CD4-positive, alpha-beta T cell treated with Interleukin-6 at 100 ng/mL for 8 hours (primary cell): ENCODE measurements around the gene GPR150.
"Not testable (repeated sequence)": the region's sequence is repeated elsewhere in the genome, so short reads cannot be mapped to it uniquely, and the experiment has no call there.

Experiments
- DNase-seq: peaks from one replicate; pipeline ENCODE4 v3.0.0-alpha.2; 2020; ENCODE audit warnings: mixed read lengths, low spot score

Gene GPR150

DNA sequence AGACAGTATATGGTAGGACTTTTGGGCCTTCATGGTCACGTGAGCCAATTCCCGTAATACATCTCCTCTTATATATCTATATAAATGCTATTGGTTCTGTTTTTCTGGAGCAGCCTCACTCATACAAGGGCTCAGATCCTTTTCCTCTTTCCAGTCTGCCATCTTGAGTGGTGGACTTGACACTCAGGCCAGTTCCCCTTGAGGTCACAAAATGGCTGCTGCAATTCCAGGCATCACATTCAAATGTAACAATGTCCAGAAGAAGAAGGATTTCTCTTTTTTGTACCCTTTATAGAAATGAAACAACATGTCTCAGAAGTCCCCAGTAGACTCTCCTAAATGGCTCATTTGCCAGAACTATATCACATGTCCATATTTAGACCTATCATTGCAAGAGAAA is 4.5 kb downstream of the GPR150 start:
- no peak for DNase-seq

DNA sequence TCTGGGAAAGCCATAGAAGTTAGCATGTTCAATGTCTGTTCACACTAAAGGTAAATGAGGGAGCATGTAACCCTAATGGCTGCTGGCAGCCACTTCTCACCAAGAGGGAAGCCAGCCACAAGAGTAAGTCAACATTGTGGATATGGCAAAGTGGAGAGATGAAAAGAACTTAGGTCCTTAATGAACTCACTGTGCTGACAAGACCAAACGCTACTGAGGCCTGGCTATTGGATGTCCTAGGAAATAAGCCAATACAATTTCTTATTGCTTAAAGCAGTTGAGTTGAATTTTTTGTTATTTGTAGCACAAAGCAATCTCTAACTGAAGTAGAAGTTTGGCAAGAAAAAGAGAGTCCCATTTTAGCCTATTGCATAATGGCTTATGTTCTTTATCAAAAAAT is 6.8 kb downstream of the GPR150 start:
- DNase-seq, result no peak

GRCh38 chr5:95627971-95628810 is 8.3 kb downstream of the GPR150 start:
- no peak for DNase-seq

DNA sequence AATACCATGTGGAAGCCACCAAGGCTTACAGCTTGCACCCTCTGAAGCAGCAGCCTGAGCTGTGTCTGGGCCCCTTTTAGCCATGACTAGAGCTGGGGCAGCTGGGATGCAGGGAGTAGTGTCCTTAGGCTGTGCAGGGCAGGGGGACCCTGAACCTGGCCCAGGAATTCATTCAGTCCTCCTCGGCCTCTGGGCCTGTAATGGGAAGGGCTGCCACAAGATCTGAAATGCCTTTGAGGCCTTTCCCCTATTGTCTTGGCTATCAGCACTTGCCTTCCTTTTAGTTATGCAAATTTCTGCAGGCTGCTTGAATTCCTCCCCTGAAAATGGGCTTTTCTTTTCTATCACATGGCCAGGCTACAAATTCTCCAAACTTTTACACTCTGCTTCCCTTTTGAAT is 9.0 kb downstream of the GPR150 start:
- DNase-seq, result no peak

DNA sequence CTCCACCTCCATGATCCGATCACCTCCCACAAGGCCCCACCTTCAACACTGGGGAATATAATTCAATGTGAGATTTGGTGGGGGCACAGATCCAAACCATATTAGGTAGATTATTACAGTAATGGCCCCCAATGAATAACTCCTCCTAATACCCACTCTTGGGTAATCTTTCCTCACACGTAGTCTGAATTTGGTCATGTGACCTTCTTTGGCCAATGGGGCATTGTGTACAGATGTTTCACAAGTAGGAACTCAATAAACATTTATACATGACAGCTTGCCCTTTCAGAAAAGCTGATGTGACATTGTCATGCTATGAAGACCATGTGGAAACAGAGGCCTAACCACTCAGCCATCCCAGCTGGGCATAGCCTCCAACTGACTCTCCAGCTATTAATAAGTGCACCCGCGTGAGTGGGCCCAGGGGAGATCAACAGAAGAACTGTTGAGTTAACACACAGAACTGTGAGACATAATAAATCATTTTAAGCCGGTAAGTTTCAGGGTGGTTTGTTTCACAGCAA is 10.6 kb downstream of the GPR150 start:
- no peak for DNase-seq

DNA sequence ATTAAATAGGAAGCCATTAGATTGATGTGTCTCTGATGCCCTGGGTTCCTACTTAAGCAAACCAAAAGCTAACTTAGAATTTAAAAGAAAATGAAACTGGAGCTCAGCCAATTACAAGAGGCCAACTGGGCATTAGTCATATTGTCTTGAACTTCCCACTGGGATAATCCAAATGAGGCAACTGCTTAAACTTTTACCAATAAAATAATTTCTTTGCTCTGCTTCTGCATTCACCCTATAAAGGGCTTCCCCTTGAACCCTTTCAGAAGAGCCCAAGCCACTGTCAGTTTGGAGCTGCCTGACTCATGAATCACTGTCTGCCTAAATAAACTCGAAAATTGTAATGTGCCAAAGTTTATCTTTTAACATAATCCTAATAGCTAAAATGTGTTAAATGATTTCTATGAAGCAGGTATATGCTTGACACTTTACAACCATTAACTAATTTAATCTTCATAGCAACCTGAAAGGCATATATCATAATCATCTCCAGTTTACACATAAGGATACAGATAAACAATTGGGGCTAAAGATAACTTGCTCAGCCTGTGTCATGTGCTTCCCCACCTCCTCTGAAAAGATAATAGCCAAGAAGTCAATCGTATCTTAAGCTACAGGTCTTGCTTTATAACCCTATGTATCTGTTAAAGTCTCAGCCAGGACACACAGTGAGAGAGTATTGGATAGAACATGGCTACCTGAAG is 11.5 kb downstream of the GPR150 start:
- DNase-seq, result no peak

GRCh38 chr5:95631991-95632675 is 12.2 kb downstream of the GPR150 start:
- DNase-seq, result peak; percentile 84

DNA sequence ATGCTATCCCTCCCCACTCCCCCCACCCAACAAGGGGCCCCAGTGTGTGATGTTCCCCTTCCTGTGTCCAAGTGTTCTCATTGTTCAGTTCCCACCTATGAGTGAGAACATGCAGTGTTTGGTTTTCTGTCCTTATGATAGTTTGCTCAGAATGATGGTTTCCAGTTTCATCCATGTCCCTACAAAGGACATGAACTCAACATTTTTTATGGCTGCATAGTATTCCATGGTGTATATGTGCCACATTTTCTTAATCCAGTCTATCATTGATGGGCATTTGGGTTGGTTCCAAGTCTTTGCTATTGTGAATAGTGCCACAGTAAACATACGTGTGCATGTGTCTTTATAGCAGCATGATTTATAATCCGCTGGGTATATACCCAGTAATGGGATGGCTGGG is 13.1 kb downstream of the GPR150 start:
- DNase-seq, result not testable (repeated sequence)

GRCh38 chr5:95633671-95634070 is 13.8 kb downstream of the GPR150 start:
- DNase-seq, result no peak

GRCh38 chr5:95634081-95634480 is 14.2 kb downstream of the GPR150 start:
- DNase-seq, result no peak

GRCh38 chr5:95638632-95639031 is 18.7 kb downstream of the GPR150 start:
- DNase-seq, result no peak

- no peak for DNase-seq
Observed at GRCh38 chr5:95641741-95642220, 21.9 kb downstream of the GPR150 start.

DNA sequence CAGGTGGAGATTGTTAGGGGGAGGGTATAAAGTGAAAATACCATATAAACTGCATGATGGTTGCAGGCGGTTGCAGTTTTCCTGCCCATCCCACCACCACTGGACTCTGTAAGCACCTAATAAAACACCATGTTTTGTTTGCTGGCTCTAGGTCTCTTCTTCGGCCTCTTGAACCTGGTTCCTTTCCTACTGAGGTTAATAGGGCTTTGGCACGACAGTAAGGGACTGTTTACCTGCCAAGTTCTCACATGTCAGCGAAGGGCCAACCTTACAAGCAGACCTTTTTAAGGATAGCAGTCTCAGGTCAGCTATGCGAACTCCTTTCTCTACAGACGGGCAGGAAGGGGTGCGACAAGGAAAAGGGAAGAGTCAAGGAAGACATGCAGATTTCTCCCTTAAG is 23.3 kb downstream of the GPR150 start:
- DNase-seq, result no peak

- DNase-seq, result peak; percentile 56
Observed at GRCh38 chr5:95644351-95645042, 24.6 kb downstream of the GPR150 start.

DNA sequence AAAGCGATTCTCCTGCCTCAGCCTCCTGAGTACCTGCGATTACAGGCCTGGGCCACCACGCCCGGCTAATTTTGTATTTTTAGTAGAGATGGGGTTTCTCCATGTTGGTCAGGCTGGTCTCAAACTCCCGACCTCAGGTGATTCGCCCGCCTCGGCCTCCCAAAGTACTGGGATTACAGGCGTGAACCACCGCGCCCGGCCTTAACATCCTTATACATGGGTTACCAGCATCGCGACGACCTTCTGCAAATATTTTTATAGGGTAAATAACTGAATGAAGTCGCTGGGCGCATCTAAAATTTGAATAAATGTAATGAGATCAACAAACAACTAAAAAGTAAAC is 26.3 kb downstream of the GPR150 start:
- DNase-seq, result not testable (repeated sequence)

- peak; percentile 92 for DNase-seq
Observed at GRCh38 chr5:95646569-95647431, 26.9 kb downstream of the GPR150 start, which contains the start of gene RFESD. TSS of gene RFESD (plus strand) at chr5:95646777. CDS start at chr5:95652272, 5,495 bp downstream.

DNA sequence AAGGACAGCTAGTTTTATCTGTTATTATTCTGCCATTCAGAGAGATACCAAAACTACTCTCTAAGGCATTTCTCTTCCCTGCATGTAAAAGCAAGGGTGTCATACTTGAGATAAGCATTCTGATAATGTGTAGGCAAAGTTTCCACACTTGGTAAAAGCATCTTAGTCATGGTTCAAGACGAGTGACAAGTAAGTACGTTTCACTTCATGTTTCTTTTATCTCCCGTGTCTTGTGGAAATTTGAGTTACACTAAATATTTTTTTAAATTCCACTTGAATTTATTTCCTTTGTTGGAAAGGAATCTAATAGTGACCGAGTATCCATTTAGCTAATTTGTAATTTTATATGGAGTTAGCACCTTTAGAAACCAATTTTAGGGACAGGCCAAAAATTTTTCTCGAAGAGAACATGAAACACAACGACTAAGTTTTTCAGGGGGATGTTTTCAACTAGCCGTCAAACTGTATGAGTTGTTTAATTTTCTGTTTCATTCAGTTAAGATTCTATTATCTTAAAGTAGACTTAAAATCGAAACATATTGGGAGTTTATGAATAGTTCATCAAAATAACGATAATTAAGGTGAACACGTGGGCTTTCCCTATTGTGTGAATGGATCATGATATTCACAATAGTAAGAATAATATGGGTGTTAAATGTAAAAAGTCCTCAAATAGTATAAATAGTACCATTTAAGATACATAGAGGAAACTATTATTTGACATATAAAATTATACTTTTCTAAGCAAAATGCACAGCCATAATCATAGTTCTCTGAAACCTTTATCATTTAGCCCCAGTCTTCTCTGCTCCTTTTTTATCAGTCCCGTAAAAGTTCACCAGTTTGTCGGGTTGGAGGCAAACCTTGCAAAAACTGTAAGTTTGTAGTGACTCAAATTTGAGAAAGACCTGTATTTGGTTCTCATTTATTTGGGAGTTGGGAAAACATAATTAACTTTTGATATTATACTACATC is 28.3 kb downstream of the GPR150 start:
- DNase-seq, result no peak

DNA sequence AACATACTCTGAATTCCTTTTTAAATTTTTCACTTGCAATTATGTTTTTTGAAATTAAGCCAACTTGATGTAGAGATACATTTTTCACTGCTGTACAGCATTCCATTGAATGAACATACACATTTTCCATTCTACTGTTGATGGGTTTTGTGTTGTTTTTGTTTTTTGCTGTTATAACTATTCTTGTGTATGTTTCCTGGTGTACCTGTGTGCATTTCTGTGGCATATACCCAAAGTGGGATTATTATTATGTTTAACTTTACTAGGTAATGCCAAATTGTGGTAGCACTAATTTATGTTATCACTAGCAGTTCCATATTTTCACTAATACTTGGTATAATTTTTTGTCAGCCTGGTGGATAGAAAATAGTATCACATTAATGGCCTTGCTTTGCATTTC is 29.4 kb downstream of the GPR150 start:
- no peak for DNase-seq

DNA sequence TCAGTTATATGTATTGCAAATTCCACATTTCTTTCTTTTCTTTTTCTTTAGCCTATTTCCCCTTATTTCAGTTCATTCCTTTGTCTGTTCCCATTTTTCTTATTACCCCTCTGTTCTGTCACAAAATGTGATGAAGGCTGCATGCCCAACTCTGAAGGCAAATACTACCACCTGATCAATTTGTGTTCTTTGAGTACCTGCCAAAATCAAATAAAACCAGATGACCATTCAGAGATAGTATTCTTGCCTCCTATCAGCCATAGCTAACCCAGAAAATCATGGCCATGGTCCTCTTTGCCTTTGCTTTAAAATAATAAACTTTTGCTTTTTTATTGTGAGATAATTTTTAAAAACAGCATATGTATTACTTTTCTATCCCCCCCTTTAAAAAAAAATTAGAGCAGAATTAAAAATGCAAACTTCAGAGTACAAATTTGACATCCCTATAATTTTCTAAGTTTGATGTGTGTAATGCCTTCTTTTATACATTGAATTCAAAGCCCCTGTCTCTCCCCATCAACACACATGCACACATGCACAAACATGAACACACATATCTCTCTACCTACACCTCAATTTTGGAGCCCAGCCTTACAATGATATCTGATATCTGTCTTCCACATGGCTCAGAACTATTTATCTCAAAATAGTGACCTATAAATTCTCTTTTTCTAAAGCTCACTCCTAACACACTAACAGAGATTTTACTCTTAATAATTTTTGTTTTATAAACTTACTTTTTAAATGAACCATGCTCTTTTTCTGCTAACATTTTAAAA is 30.1 kb downstream of the GPR150 start:
- DNase-seq, result no peak
